IPS DF 6.9 (cell line): ENCODE data around the gene BEND3.
"Not testable (repeated sequence)": the region's sequence is repeated elsewhere in the genome, so short reads cannot be mapped to it uniquely, and the experiment has no call there.

Source experiments
- DNase-seq: peaks from one replicate; pipeline ENCODE4 v3.0.0-alpha.2; 2013; ENCODE audit warnings: low read depth, low spot score
- H3K27ac ChIP-seq: one replicate; pipeline ENCODE4 v1.5.1; 2013; ENCODE audit warnings: low read length, control low read depth
- H3K27me3 ChIP-seq: 2 replicates; pipeline ENCODE4 v1.6.1; 2013; ENCODE audit warnings: mild to moderate bottlenecking, low read length; ENCODE audit not compliant: control insufficient read depth, insufficient read depth
- H3K36me3 ChIP-seq: 2 replicates; pipeline ENCODE4 v1.6.1; 2013; ENCODE audit warnings: low read length; ENCODE audit not compliant: control insufficient read depth, insufficient read depth
- H3K4me1 ChIP-seq: 2 replicates; pipeline ENCODE4 v1.6.1; 2013; ENCODE audit warnings: low read length; ENCODE audit not compliant: control insufficient read depth, insufficient read depth
- H3K4me3 ChIP-seq: 2 replicates; pipeline ENCODE4 v1.5.1; 2013; ENCODE audit warnings: mild to moderate bottlenecking, low read length
- H3K9me3 ChIP-seq: 2 replicates; pipeline ENCODE4 v1.6.1; 2013; ENCODE audit warnings: low read length, inconsistent platforms; ENCODE audit not compliant: control insufficient read depth, insufficient read depth
- WGBS: extraction: QIAGEN DNeasy Blood & Tissue Kit; methylation state at CpG from one replicate; pipeline ENCODE4 v1.1.7; 2013; ENCODE audit warnings: mixed read lengths, missing lambda C conversion rate; ENCODE audit not compliant: insufficient read length, insufficient coverage; 5-methylcytosine and 5-hydroxymethylcytosine counted together

BEND3 gene

DNA sequence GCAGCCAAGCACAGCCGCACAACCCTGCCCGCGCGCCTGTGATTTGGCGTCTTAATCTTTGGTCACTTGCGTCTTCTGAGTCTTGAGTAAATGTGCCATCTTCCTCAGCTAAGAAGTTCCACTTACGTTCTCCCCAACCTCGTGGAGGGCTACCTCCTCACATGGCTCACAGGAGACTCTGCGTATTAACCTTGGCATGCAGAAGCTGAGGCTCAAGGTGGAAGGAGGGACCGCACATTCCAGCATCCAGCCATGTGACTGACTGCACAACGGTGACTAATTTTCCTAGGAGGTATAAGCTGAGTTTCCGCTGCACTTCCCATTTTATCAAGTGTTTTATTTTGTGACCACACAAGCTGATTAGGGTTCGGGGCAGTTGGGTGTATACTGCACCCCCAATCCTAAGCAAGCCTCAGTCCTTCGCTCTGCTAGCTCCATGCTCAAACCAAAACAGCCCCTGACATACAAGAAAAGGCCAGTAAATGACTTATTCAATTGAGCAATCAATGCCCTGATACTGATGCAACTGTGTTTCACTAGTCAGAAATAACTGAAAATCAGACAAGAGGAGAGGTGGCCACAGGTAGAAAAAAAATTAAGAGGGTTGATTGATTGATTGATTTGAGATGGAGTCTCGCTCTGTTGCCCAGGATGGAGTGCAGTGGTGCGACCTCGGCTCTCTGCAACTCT is 7.0 kb downstream of the BEND3 start:
- Histone ChIP-seq H3K27me3 (no peaks in the 10 kb centered on the region), H3K27ac (no peak overlapping the region), H3K4me3 (no peak overlapping the region), H3K36me3 (no peaks in the 10 kb centered on the region), H3K4me1 (peaks cover 5% of the 10 kb centered on the region), H3K9me3 (no peaks in the 10 kb centered on the region)
- no CpG with 5 or more reads among the region's 17 CpGs for WGBS
- no peak for DNase-seq

DNA sequence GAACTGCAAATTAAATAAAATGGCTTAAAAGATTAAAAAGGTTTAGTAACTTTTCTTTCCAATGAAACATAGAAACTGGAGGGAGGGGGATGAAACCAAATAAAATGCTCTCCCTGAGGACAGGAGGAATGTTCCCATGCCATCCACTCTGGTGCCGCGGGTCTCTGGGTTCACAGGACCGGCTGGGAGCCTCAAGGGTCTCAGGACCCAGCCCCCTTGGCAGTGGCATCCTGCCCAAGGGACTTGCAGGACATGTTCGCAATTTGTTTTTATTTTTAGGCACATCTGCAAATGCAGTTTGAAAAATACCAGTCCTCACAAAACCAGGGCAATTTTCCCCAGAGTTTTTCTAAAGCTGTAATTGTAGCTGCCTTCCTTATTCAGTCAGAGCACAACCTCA is 7.5 kb downstream of the BEND3 start:
- no peak for DNase-seq
- no CpG with 5 or more reads among the region's 4 CpGs for WGBS
- Histone ChIP-seq H3K27ac (no peak overlapping the region), H3K9me3 (no peaks in the 10 kb centered on the region), H3K4me1 (peaks cover 9% of the 10 kb centered on the region), H3K27me3 (no peaks in the 10 kb centered on the region), H3K4me3 (no peak overlapping the region), H3K36me3 (no peaks in the 10 kb centered on the region)

DNA sequence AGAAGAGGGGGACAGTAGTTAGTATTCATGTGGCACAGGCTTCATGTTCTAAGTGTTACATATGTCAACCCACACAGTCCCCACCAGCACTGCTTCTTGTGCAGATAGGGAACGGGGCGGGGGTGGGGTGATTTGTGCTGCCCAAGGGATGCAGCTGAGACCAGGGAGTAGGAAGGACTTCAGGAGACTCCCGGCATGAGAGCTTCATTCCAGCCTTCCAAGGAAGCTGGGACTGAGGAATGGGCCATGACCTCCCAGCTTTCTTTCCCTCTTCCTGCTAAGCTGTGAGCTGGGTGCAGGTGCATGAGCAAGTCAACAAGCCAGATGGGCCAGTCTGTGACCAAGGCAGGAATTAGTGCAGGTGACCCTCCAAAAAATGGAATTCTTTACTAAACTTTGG is 9.2 kb downstream of the BEND3 start:
- Histone ChIP-seq H3K9me3 (no peaks in the 10 kb centered on the region), H3K36me3 (no peaks in the 10 kb centered on the region), H3K4me3 (no peak overlapping the region), H3K4me1 (peaks cover 9% of the 10 kb centered on the region), H3K27ac (no peak overlapping the region), H3K27me3 (no peaks in the 10 kb centered on the region)
- WGBS: no CpG with 5 or more reads among the region's 3 CpGs
- DNase-seq: no peak

DNA sequence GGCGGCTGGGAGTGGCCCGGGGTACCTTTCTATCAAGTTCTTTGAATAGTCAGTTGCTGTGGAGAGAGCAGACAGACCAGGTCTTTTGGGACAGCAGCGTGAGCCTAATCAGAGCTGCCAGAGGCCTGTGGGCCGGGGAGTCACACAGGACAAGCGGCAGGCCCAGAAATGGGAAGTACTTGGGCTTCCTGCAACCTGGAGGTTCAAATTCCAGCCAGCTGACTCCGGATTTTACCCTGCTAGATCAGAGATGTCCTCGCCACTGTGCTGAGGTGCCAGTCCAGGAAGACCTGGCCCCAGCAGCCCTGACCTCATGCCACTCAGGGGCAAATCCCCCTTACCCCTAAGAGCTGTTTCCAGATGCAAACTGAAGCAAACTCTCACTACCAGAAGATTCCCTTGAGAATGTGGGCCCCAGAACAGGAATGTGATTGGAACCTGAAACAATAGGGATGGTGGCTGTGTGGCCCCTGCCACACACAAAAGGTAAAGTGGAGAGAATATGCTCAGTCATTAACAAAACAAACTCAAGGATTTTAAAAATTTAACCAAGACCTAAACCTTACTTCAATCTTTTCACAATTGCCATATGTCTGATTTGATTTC is 9.7 kb downstream of the BEND3 start:
- WGBS: no CpG with 5 or more reads among the region's 7 CpGs
- Histone ChIP-seq H3K27me3 (no peaks in the 10 kb centered on the region), H3K4me1 (peaks cover 9% of the 10 kb centered on the region), H3K36me3 (no peaks in the 10 kb centered on the region), H3K27ac (no peak overlapping the region), H3K4me3 (no peak overlapping the region), H3K9me3 (no peaks in the 10 kb centered on the region)
- no peak for DNase-seq

DNA sequence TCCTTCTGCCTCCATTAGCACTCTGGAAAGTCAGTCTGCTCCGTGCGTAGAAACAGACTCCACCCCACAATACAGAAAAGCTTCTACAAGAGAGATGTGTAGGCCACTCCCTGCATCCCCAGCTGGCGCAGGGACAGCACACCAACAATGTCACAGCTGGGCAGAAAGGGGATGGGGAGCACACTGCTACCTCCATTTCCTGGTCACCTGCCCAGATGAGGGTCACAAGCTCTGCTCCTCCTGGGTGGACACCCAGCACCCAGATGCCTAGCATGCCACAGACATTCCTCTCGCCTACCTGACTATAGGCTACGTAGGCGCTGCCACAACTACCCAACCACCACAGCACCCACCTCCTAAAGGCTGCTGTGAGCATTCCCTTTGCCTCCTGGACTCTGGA is 12.2 kb downstream of the BEND3 start:
- no CpG with 5 or more reads among the region's 6 CpGs for WGBS
- no peaks in the 10 kb centered on the region for H3K9me3 ChIP-seq
- peaks cover 9% of the 10 kb centered on the region for H3K4me1 ChIP-seq
- H3K27me3 ChIP-seq: no peaks in the 10 kb centered on the region
- no peak overlapping the region for H3K27ac ChIP-seq
- H3K36me3 ChIP-seq: peaks cover 4% of the 10 kb centered on the region; the same call in 1 of the 2 replicates
- H3K4me3 ChIP-seq: no peak overlapping the region
- DNase-seq: no peak

DNA sequence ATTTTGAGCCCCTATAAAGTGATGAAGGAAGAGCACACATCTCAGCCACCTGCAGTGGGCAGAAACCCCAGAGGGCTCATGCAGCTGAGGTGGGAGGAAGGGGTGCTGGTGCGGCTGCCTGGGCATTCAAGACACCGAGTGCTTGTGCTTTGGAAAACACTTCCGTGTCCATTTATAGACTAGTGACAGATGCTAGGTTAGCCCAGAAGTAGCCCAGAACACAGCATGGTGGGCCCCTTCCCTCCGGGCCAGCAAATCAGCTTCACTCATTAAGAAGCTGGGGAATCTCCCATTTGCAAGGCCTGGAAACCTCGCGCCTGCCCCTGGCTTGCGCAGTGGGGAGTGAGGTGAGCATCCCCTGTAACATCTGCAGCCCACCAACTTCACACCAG is 12.9 kb downstream of the BEND3 start:
- Histone ChIP-seq H3K9me3 (no peaks in the 10 kb centered on the region), H3K36me3 (peaks cover 4% of the 10 kb centered on the region; the same call in 1 of the 2 replicates), H3K27me3 (no peaks in the 10 kb centered on the region), H3K4me1 (peaks cover 9% of the 10 kb centered on the region), H3K27ac (no peak overlapping the region), H3K4me3 (no peak overlapping the region)
- DNase-seq: no peak
- no CpG with 5 or more reads among the region's 7 CpGs for WGBS

DNA sequence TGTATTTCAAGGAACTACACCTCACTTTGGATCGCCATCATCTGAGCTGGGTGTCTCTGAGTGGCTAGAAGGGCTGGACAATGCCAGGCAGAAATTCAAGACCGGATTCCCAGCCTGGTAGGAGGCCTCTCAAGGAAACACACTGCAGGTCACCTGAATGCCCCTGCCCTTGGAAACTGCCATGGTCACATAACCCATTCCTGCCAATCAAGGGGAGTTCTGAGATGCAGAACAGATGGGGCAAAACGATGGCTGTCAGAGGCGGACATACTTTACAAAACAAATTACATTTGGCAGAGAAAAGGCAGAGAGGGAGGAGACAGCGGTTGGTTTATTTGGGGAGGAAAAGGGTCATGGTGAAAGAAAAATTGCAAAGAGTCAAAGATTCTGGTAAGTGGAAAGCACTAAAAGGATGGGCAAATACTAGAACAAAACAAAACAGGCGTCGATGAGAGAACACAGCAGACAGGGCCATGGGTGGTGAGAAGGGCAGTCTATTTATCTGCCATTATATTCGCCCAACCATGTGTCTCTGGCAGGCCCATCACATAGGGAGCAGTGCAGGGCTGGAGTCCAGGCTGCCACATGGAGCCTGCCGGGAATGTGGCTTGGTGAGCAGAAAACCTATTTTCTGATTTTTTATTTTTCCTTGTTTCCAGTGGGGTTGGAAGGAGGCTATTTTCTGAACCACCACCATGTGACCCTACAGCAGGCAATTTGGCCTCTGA is 13.5 kb downstream of the BEND3 start:
- Histone ChIP-seq H3K27me3 (no peaks in the 10 kb centered on the region), H3K27ac (no peak overlapping the region), H3K4me1 (peaks cover 9% of the 10 kb centered on the region), H3K9me3 (no peaks in the 10 kb centered on the region), H3K36me3 (peaks cover 4% of the 10 kb centered on the region; the same call in 1 of the 2 replicates), H3K4me3 (no peak overlapping the region)
- DNase-seq: no peak
- 100% methylated on average over 1 of the region's 9 CpGs for WGBS

DNA sequence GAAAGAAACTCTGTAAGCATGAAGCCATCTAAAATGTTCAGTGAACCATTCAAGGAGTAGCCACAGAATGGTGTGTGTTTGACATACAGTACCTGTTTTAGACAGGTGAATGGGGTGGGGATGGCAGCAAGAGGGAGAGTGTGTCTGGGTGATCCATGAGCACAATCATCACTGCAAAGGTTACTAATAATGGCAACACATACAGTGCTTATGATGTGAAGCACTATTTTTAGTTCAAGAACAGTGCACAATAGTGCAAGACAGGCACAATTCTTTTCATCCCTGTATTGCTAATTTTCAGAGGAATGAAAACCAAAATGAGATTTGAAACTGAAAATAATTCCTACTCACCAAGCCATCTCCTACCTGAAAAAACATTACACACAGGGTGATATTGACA is 14.1 kb downstream of the BEND3 start:
- no peaks in the 10 kb centered on the region for H3K9me3 ChIP-seq
- DNase-seq: no peak

DNA sequence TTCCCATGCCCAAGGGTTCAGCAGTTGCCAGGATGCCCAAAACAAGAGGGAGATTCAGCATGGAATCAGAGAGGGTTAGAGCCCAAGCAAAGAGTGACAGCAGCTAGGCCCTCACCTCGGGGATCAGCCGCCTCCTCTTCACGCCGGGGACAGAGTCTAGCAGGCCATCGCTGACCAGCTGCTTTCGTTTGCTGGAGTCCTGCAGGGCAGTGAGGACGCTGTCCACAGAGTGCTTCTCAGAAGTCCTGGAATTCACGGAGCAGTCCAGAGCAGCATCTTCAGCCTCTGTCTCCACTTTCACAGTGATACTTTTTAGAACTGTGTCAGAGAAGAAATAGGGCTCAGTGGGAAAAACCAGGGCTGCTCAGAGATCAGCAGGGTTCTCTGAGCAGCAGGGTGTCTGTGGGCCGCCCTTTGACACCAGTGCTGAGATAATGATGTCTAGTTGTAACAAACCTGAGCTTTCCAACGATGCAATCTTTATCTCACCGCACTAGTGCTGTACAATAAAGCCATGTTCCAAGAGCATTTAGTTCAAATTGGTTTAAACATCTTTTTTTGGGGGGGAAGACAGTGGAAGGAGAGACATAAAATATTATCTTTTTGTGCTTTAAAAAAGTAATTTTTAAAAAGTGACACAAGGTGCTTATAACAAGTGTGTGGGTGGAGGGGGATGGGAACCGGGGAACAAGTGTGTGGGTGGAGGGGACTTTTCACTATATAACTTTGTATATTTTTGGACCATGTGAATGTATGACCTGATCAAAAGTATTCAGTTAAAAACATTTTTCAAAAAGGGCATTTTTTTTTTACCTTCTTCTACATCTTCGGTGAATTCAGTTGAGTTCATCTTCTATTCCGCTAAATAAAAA is 16.6 kb downstream of the BEND3 start:
- Histone ChIP-seq H3K36me3 (peaks cover 15% of the 10 kb centered on the region), H3K27ac (no peak overlapping the region), H3K4me1 (peaks cover 5% of the 10 kb centered on the region; the same call in 1 of the 2 replicates), H3K4me3 (no peak overlapping the region), H3K27me3 (no peaks in the 10 kb centered on the region), H3K9me3 (no peaks in the 10 kb centered on the region)
- WGBS: no CpG with 5 or more reads among the region's 14 CpGs
- no peak for DNase-seq

More for the DNA sequence above, 14.1 kb downstream of the BEND3 start:
- no peaks in the 10 kb centered on the region for H3K27me3 ChIP-seq
- no peak overlapping the region for H3K27ac ChIP-seq
- no peak overlapping the region for H3K4me3 ChIP-seq
- peaks cover 9% of the 10 kb centered on the region for H3K36me3 ChIP-seq
- peaks cover 7% of the 10 kb centered on the region for H3K4me1 ChIP-seq

DNA sequence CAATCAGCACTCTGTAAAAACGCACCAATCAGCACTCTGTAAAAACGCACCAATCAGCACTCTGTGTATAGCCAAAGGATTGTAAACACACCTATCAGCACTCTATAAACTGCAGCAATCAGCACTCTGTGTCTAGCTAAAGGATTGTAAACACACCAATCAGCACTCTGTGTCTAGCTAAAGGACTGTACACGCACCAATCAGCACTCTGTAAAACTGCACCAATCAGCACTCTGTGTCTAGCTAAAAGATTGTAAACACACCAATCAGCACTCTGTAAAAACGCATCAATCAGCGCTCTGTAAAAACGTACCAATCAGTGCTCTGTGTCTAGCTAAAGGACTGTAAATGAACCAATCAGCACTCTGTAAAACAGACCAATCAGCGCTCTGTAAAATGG is 30.9 kb downstream of the BEND3 start:
- not testable (repeated sequence) for H3K4me1 ChIP-seq, H3K36me3 ChIP-seq
- WGBS: no CpG with 5 or more reads among the region's 7 CpGs

More for the DNA sequence above, 30.9 kb downstream of the BEND3 start:
- not testable (repeated sequence) for H3K27me3 ChIP-seq, H3K4me3 ChIP-seq, H3K27ac ChIP-seq, DNase-seq, H3K9me3 ChIP-seq
